ENCODE data around the gene SERF2. TPM values are rescaled to one million over a fixed set of nuclear protein-coding genes. Genes with fewer than 3 reads are reported as not detected.
"Not testable (repeated sequence)": the region's sequence is repeated elsewhere in the genome, so short reads cannot be mapped to it uniquely, and the experiment has no call there.

Gene SERF2
- total RNA-seq, 6 experiments from 2014 or later: 454 to 694 (median 611) TPM

- H3K27ac ChIP-seq: no peak overlapping the region
- no peaks in the 10 kb centered on the region for H3K27me3 ChIP-seq
- 91% methylated on average over 11 of the region's 11 CpGs for WGBS (ENCODE audit: insufficient coverage, low coverage, low lambda C conversion rate, missing lambda C conversion rate)
- no peaks in the 10 kb centered on the region for H3K9me3 ChIP-seq
- ATAC-seq (no peak), DNase-seq (no peak)
- H3K36me3 ChIP-seq: no peaks in the 10 kb centered on the region
- intact Hi-C loops (cut with DNase I): no loop called here
- no peak for TF ChIP-seq CTCF (IDR thresholded peaks at IDR 0.05)
- peak overlapping the region in 2 of 3 donors; percentile 46 to 57 for H3K4me3 ChIP-seq
- H3K4me1 ChIP-seq: peaks cover 0 to 20% (median 5%) of the 10 kb centered on the region in 4 donors
Measured at GRCh38 chr15:43826029-43826507, 33.9 kb downstream of the SERF2 start.

GRCh38 chr15:43826508-43827341 is 34.6 kb downstream of the SERF2 start, which contains the start of gene WDR76:
WDR76 (plus strand) TSS chr15:43827002; CDS start chr15:43827033, 31 bp downstream.
- Histone ChIP-seq H3K36me3 (no peaks in the 10 kb centered on the region), H3K27ac (no peak within 1 kb of the TSS), H3K4me1 (peaks cover 0 to 17% (median 5%) of the 10 kb centered on the region in 4 donors), H3K9me3 (no peaks in the 10 kb centered on the region), H3K27me3 (no peaks in the 10 kb centered on the region), H3K4me3 (peak within 1 kb of the TSS; percentile 37 to 57 (median 46))
- WGBS (ENCODE audit: insufficient coverage, low coverage, low lambda C conversion rate, missing lambda C conversion rate): 15% methylated on average over 13 of the region's 48 CpGs
- ATAC-seq (peak; percentile 78 to 84 (median 84)), DNase-seq (peak; percentile 77 to 86 (median 83))
- intact Hi-C loops (cut with DNase I): no loop called here
- TF ChIP-seq CTCF (IDR thresholded peaks at IDR 0.05): no peak
- TF ChIP-seq POLR2A (IDR thresholded peaks at IDR 0.05): peak; percentile 12

GRCh38 chr15:43828061-43828657 is 36.0 kb downstream of the SERF2 start:
- peaks cover 0 to 17% (median 4%) of the 10 kb centered on the region in 4 donors for H3K4me1 ChIP-seq
- H3K4me3 ChIP-seq: no peak overlapping the region
- no peak overlapping the region for H3K27ac ChIP-seq
- TF ChIP-seq POLR2A (IDR thresholded peaks at IDR 0.05) (no peak), CTCF (IDR thresholded peaks at IDR 0.05) (no peak)
- intact Hi-C loops (cut with DNase I): no loop called here
- WGBS (ENCODE audit: insufficient coverage, low coverage, low lambda C conversion rate, missing lambda C conversion rate): 63% methylated on average over 6 of the region's 6 CpGs
- no peaks in the 10 kb centered on the region for H3K9me3 ChIP-seq
- H3K36me3 ChIP-seq: no peaks in the 10 kb centered on the region
- H3K27me3 ChIP-seq: no peaks in the 10 kb centered on the region
- ATAC-seq (no peak), DNase-seq (no peak)

- H3K27me3 ChIP-seq; H3K4me1 ChIP-seq; H3K4me3 ChIP-seq; ATAC-seq; intact Hi-C loops (cut with DNase I); H3K27ac ChIP-seq; H3K9me3 ChIP-seq; H3K36me3 ChIP-seq; DNase-seq: not testable (repeated sequence)
- 75% methylated on average over 5 of the region's 9 CpGs for WGBS (ENCODE audit: insufficient coverage, low coverage, low lambda C conversion rate, missing lambda C conversion rate)
Measured at GRCh38 chr15:43829951-43830540, 37.9 kb downstream of the SERF2 start.

GRCh38 chr15:43830691-43831275 is 38.7 kb downstream of the SERF2 start:
- ATAC-seq; H3K4me1 ChIP-seq; H3K4me3 ChIP-seq; H3K9me3 ChIP-seq; H3K27ac ChIP-seq; DNase-seq; H3K27me3 ChIP-seq; intact Hi-C loops (cut with DNase I); H3K36me3 ChIP-seq: not testable (repeated sequence)
- 98% methylated on average over 9 of the region's 9 CpGs for WGBS (ENCODE audit: insufficient coverage, low coverage, low lambda C conversion rate, missing lambda C conversion rate)

GRCh38 chr15:43831519-43832052 is 39.5 kb downstream of the SERF2 start:
- H3K4me1 ChIP-seq; DNase-seq; H3K36me3 ChIP-seq; intact Hi-C loops (cut with DNase I); H3K27ac ChIP-seq; H3K4me3 ChIP-seq; H3K9me3 ChIP-seq; ATAC-seq; H3K27me3 ChIP-seq: not testable (repeated sequence)
- 93% methylated on average over 14 of the region's 14 CpGs for WGBS (ENCODE audit: insufficient coverage, low coverage, low lambda C conversion rate, missing lambda C conversion rate)

GRCh38 chr15:43832485-43832884 is 40.4 kb downstream of the SERF2 start:
- H3K9me3 ChIP-seq; H3K4me1 ChIP-seq; ATAC-seq; H3K36me3 ChIP-seq; intact Hi-C loops (cut with DNase I); H3K4me3 ChIP-seq; DNase-seq; H3K27me3 ChIP-seq; H3K27ac ChIP-seq: not testable (repeated sequence)
- 88% methylated on average over 5 of the region's 6 CpGs for WGBS (ENCODE audit: insufficient coverage, low coverage, low lambda C conversion rate, missing lambda C conversion rate)
